Urinary bladder (tissue), 4 donors: ENCODE measurements around the gene PSPC1. TPM values are rescaled to one million over a fixed set of nuclear protein-coding genes. Genes with fewer than 3 reads are reported as not detected.
A peak's percentile ranks its signal among the peaks of the same experiment; 100 is the strongest.
"Not testable (repeated sequence)": the region's sequence is repeated elsewhere in the genome, so short reads cannot be mapped to it uniquely, and the experiment has no call there.

Experiments used
- DNase-seq: peaks from one replicate; pipeline ENCODE4 v3.0.0-alpha.2; 2015; ENCODE audit errors: extremely low spot score
- H3K27ac ChIP-seq: one replicate; pipeline ENCODE4 v1.5.1; 2013; ENCODE audit warnings: low read depth, mild to moderate bottlenecking, moderate library complexity
- H3K36me3 ChIP-seq: one replicate; pipeline ENCODE4 v1.6.1; 2013; ENCODE audit warnings: mild to moderate bottlenecking, moderate library complexity; ENCODE audit not compliant: insufficient read depth
- H3K4me1 ChIP-seq: one replicate; pipeline ENCODE4 v1.6.1; 2013; ENCODE audit warnings: mild to moderate bottlenecking, moderate library complexity; ENCODE audit not compliant: insufficient read depth
- H3K4me3 ChIP-seq: one replicate; pipeline ENCODE4 v1.5.1; 2013; ENCODE audit warnings: low read depth, low read length
- WGBS: extraction: QIAGEN DNeasy Blood & Tissue Kit; methylation state at CpG from one replicate; pipeline ENCODE4 v1.1.7; 2013; 5-methylcytosine and 5-hydroxymethylcytosine counted together
- polyA plus RNA-seq: library from polyadenylated mRNA; stranded (reverse); fragments of 200-250 nt; gene quantifications from one replicate; pipeline ENCODE4 v1.2.3, GENCODE V29; 2013
- total RNA-seq: library from RNA; depleted of rRNA; stranded (reverse); fragments of >200 nt; gene quantifications from one replicate; pipeline ENCODE4 v1.2.3, GENCODE V29; 2014
- donor health status: healthy with polysubstance abuse.
- donor health status: healthy.

PSPC1 gene, protein sequence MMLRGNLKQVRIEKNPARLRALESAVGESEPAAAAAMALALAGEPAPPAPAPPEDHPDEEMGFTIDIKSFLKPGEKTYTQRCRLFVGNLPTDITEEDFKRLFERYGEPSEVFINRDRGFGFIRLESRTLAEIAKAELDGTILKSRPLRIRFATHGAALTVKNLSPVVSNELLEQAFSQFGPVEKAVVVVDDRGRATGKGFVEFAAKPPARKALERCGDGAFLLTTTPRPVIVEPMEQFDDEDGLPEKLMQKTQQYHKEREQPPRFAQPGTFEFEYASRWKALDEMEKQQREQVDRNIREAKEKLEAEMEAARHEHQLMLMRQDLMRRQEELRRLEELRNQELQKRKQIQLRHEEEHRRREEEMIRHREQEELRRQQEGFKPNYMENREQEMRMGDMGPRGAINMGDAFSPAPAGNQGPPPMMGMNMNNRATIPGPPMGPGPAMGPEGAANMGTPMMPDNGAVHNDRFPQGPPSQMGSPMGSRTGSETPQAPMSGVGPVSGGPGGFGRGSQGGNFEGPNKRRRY
- 90.0 TPM for total RNA-seq
- 31.6 TPM for polyA plus RNA-seq

DNA sequence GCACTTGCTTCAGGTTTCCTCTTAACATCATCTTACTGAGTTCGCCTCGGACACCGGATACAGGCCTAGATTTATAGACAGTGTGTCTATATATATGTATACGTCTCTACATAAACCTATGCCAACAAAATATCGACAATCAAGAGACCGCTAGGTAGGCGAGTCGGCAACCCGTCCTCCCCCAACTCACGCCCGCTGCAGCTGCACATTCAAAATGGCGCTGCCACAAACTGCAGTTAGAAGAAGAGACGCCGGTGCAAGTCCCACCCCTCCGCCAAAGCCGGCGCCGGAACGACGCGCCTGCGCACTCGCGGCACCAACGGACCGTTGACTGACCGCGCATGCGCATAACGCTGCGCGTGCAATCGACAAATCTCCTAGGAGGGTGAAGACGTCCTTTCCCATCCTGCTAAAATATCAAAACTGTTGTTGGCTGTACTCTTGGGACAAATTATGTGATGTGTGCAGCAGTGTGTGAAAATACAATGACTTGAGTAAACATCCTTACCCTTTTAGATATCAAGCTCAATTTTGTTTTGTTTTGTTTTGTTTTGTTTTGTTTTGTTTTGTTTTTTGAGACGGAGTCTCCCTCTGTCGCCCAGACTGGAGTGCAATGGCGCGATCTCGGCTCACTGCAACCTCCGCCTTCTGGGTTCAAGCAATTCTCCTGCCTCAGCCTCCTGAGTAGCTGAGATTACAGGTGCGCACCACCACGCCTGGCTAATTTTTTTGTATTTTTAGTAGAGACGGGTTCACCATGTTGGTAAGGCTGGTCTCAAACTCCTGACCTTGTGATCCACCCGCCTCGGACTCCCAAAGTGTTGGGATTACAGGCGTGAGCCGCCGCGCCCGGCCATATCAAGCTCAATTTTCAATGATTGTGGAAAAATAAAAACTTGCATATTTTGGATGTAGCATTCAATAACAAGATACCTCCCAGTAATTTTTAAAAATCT lies at the start of gene PSPC1:
Gene PSPC1, minus strand, starts transcription at position 219 of the 956 bp plus-strand sequence. Its CDS starts 188 bp downstream, at position 31.
- H3K36me3 ChIP-seq, H3K4me1 ChIP-seq: not testable (repeated sequence)
- DNase-seq = peak; percentile 78
- H3K4me3 ChIP-seq = peak within 1 kb of the TSS; percentile 84
- H3K27ac ChIP-seq = peak within 1 kb of the TSS; percentile 86
- 20% methylated on average over 50 of the region's 50 CpGs for WGBS

DNA sequence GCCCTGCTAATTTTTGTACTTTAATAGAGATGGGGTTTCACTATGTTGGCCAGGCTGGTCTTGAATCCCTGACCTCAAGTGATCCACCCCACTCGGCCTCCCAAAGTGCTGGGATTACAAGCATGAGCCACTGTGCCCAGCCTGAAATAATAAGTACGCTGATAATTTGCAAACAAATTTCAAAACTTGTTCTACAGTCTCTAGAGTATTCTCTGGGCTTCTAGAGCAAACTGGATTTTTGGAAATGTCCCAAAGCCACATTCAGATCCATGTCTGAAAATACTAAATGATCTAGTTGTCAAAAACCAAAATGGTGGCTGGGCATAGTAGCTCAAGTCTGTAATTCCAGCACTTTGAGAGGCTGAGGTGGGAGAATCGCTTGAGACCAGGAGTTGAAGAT lies 39.9 kb upstream of the PSPC1 start:
- no peaks in the 10 kb centered on the region for H3K36me3 ChIP-seq
- no peak overlapping the region for H3K4me3 ChIP-seq
- no peak overlapping the region for H3K27ac ChIP-seq
- DNase-seq = no peak
- no peaks in the 10 kb centered on the region for H3K4me1 ChIP-seq
- WGBS = 91% methylated on average over 3 of the region's 3 CpGs

DNA sequence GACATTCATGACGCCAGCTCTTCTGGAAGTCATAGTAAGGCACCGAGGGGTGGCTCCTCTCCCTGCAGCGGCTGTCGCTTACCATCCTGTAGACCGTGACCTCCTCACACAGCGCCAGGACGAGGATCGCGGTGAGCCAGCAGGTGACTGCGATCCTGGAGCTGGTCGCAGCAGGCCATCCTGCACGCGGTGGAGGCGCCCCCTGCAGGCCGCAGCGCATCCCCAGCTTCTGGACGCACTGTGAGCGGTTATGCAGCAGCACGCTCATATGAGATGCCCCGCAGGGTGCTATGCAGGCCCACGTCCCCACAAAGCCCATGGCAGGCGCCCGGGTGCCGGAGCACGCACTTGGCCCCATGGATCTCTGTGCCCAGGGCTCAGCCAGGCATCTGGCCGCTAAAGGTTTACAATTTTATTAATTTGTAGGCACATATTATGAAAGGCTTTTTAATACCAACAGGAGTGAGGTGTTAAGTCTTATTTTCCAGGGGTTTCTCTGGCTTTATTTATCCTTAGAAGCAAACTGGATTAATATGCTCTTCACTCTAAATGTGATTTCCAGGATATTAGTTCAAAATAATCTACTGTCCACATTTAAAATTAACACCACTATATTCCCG lies 35.6 kb upstream of the PSPC1 start:
- H3K36me3 ChIP-seq = no peaks in the 10 kb centered on the region
- DNase-seq = no peak
- no peak overlapping the region for H3K4me3 ChIP-seq
- H3K27ac ChIP-seq = no peak overlapping the region
- no peaks in the 10 kb centered on the region for H3K4me1 ChIP-seq
- 62% methylated on average over 27 of the region's 27 CpGs for WGBS

DNA sequence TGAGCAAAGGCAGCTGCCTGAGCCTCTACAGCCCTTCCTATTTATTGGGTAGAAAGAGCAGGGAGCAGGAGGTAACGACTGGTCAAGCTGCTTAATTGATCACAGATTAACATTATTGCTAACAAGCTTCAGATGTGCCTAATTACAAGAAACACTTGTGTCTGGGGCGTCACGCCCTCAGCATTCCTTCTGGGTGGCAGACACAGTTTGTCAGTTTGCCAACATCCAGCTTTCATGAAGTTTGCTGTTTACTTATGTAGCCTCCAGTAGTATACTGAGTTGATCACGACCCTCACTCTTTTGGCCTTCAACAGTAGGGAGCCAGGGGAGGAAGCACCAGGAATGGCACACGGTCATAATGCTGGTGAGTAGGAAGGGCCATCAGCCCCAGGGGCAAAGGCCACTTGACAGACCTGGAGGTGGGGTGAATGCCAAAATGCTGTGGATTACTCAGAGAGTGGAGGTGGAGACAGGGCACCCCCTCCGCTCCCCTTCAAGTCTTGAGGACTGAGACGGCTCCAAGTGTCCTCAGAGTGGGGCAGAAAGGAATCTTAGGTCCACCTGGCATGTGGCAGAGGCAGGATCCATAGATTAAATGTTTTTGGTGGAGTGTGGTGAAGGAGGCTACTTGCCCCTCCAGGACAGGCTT lies 34.9 kb upstream of the PSPC1 start:
- Histone ChIP-seq H3K36me3 (no peaks in the 10 kb centered on the region), H3K27ac (no peak overlapping the region), H3K4me3 (no peak overlapping the region), H3K4me1 (no peaks in the 10 kb centered on the region)
- DNase-seq = no peak
- WGBS = 89% methylated on average over 7 of the region's 7 CpGs

DNA sequence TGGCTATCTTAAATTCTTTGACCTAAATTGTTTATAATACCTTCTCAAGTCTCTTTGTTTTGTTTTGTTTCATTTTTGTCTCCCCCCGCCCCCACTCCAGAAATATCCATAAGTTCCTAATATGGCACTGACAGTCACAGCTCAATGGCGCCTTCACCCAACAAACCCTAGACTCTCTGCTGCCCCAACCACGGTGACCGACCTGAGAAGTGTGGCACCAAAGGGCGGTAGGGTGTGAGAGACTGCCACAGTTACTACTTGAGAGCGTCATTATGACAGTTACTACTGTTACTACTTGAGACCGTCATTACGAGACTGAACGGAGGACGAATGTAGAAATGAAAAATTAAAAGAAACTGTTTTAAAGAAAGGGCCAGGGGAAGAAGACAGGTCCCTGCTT lies 34.4 kb upstream of the PSPC1 start:
- no peak overlapping the region for H3K4me3 ChIP-seq
- no peak overlapping the region for H3K27ac ChIP-seq
- H3K36me3 ChIP-seq = no peaks in the 10 kb centered on the region
- H3K4me1 ChIP-seq = no peaks in the 10 kb centered on the region
- 93% methylated on average over 10 of the region's 10 CpGs for WGBS
- no peak for DNase-seq

DNA sequence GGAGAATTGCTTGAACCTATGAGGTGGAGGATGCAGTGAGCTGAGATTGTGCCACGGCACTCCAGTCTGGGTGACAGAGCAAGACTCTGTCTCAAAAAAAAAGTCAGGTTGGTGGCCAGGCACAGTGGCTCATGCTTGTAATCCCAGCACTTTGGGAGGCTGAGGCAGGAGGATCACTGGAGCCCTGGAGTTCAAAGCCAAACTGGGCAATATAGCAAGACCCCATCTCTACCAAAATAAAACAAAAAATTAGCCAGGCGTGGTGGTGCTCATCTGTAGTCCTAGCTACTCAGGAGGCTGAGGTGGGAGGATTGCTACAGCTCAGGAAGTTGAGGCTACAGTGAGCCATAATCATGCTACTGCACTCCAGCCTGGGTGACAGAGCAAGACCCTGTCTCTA lies 33.1 kb upstream of the PSPC1 start:
- not testable (repeated sequence) for H3K27ac ChIP-seq, H3K4me3 ChIP-seq, DNase-seq, H3K4me1 ChIP-seq, H3K36me3 ChIP-seq
- WGBS = over 99% methylated on average over 2 of the region's 2 CpGs

DNA sequence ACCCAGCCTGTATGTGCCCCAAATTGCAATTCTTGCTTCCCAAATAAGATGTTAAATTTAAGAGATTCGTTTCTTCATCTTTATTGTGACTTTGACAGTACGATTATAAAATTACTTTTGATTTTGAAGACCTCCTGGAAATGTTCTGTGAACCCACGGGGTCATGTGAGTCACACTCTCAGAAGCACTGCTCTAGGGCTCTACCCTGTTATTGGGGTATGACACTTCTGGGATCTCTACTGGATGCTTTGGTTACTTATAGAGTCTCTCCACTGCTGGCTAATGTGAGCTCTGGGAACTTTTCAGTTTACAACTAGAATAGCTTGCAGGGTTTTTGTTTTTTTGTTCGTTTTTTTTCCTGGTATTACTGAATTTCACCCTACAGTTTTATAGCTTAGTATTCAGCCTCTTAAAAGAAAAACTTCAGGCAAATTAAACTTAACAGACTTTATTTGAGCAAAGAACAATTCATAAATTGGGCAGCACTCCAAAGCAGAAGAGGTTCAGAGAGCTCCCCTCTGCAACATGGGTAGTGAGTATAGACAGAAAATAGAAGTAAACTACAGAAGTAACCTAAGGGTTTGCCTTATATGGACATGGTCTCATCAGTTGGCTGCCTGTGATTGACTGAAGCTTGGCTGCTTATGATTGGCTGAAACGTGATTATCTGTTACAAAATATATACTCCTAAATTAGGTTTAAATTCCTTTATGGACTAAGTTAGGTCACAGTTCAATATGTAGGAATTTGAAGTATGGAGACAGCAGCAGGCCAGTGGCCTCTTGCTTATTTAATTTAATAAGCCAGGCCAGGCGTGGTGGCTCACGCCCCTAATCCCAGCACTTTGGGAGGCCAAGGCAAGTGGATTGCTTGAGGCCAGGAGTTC lies 28.5 kb upstream of the PSPC1 start:
- 82% methylated on average over 7 of the region's 7 CpGs for WGBS
- no peak overlapping the region for H3K4me3 ChIP-seq
- no peak overlapping the region for H3K27ac ChIP-seq
- no peak for DNase-seq
- no peaks in the 10 kb centered on the region for H3K4me1 ChIP-seq
- H3K36me3 ChIP-seq = no peaks in the 10 kb centered on the region

DNA sequence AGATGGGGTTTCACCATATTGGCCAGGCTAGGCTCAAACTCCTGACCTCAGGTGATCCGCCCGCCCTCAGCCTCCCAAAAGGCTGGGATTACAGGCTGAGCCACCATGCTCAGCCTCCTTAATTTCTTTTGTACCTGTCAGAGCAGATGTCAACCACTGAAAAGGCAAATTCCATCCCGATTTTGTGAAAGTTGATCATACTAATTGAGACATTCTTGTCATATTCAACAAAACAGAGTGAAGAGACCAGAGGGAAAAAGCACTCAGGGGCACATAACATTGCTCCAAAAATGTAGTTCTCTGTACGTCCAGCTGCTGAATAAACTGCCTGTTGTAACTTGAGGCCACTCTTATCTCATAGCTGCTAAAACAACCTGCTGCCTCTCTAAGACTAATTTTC lies 27.4 kb upstream of the PSPC1 start:
- H3K36me3 ChIP-seq = no peaks in the 10 kb centered on the region
- H3K4me1 ChIP-seq = no peaks in the 10 kb centered on the region
- no peak for DNase-seq
- no peak overlapping the region for H3K27ac ChIP-seq
- 91% methylated on average over 4 of the region's 4 CpGs for WGBS
- H3K4me3 ChIP-seq = no peak overlapping the region

DNA sequence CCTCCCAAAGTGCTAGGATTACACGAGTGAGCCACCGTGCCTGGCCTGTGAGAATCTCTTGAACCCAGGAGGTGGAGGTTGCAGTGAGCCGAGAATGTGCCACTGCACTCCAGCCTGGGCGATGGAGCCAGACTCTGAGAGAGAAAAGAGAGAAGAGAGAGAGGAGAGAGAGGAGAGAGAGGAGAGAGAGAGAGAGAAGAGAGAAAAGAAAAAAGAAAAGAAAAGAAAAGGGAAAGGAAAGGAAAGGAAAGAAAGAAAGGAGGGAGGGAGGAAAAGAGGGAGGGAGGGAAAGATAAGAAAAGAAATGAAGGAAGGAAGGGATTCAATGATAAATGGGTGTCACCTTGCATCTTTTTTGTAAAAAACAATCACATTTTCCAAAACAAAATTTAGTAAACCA lies 23.0 kb upstream of the PSPC1 start:
- DNase-seq = no peak
- WGBS = 95% methylated on average over 4 of the region's 4 CpGs
- H3K4me1 ChIP-seq = no peaks in the 10 kb centered on the region

DNA sequence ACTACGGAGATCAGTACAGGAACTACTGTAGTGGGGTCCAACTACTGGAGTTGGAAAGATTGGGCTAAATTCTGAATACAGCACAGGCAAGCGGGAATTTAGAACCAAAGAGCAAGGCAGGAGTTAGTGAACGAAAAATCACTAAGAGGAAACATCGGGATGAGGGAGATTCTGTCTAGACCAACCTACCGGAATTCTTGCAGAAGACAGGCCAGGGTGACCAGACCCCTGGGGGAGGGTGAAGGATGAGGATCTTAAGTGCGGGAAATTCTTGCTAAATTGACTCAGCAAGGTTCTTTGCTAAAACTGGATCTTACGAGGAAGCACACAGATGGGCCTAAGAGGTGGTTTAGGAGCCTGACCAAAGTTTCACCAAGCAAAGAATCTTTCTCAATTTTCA lies 13.2 kb upstream of the PSPC1 start:
- Histone ChIP-seq H3K4me1 (no peaks in the 10 kb centered on the region), H3K4me3 (no peak overlapping the region), H3K36me3 (no peaks in the 10 kb centered on the region), H3K27ac (no peak overlapping the region)
- WGBS = 97% methylated on average over 7 of the region's 7 CpGs
- no peak for DNase-seq

More for the DNA sequence above, 23.0 kb upstream of the PSPC1 start:
- no peaks in the 10 kb centered on the region for H3K36me3 ChIP-seq
- no peak overlapping the region for H3K27ac ChIP-seq
- no peak overlapping the region for H3K4me3 ChIP-seq

DNA sequence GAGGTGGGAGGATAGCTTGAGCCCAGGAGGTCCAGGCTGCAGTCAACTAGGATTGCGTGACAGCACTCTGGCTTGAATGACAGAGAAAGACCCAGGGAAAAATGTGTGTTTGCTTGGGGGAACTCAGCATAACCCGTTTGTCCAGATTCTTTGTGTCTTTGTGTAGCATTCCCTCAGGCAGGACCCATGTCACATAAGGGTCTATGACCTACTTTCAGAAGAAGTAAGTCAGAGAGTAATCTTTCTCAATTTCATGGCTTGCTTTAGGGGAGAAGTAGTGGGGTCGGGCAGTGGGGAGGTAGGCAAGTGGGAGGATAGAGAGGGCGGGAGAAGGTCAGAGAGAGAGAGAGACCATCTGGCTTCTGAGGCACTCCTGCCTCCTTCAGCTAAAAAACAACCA lies 11.9 kb upstream of the PSPC1 start:
- WGBS = 82% methylated on average over 4 of the region's 4 CpGs
- no peaks in the 10 kb centered on the region for H3K4me1 ChIP-seq
- no peak overlapping the region for H3K4me3 ChIP-seq
- no peaks in the 10 kb centered on the region for H3K36me3 ChIP-seq
- no peak overlapping the region for H3K27ac ChIP-seq
- DNase-seq = peak; percentile 78

DNA sequence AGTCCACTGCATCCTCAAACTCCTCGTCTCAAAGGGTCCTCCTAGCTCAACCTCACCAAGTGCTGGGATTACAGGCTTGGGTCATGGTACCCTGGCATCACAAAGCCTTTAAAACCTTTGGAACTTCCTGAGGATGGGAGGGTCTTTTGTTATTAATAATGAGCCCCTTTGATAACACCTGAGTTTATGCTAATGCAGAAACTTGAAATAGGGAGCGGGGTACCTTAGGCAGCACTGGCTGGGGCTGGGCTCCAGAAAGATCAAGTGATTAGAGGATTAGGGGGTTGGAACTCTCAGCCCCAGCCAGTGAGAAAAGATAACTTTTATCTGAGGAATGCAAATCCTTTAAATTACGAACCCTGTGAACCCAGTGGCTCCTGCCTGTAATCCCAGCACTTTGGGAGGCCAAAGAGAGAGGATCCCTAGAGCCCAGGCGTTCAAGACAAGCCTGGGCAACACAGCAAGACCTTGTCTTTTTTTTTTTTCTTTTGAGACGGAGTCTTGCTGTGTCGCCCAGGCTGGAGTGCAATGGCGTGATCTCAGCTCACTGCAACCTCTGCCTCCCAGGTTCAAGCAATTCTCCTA lies 9.3 kb upstream of the PSPC1 start:
- no peaks in the 10 kb centered on the region for H3K36me3 ChIP-seq
- no peak for DNase-seq
- H3K4me3 ChIP-seq = no peak overlapping the region
- H3K4me1 ChIP-seq = no peaks in the 10 kb centered on the region
- 83% methylated on average over 7 of the region's 7 CpGs for WGBS
- no peak overlapping the region for H3K27ac ChIP-seq
